Skin epidermis (tissue), 12 donors: ENCODE measurements around the gene DUXB.

Experiments
- H3K27ac ChIP-seq, 21 experiments: fragments of 200-600 bp; sonication (generic) in 11 of 21; one replicate each; pipeline ENCODE4 v1.5.0; 2020; ENCODE audit warnings: mild to moderate bottlenecking in 3 of 21, inconsistent platforms in 2 of 21, moderate library complexity in 2 of 21
- H3K4me3 ChIP-seq, 7 experiments: fragments of 200-600 bp; sonication (generic) in 2 of 7; one replicate each; pipeline ENCODE4 v1.5.0; 2020; ENCODE audit warnings: inconsistent platforms in 2 of 7, mild to moderate bottlenecking in 2 of 7, moderate library complexity in 1 of 7

DUXB gene

DNA sequence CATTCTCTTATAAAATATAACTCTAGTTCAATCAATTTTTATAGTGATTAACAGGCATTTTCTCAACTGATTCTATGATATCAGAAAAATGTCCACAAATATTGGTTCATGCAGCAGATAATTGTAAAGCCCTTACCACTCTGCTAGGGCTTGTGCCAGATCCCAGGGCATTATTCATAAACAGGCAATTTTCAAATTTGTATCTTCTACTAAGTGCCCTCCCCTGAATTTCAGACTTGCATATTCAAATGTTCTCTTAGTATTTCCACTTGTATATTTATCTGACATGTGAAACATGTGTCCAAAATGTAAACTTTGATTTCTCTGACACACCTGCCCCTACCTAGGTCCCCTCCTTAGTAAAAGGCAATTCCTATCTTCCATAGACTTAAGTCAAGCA, 33.8 kb downstream of the DUXB start:
- H3K4me3 ChIP-seq: no peak overlapping the region
- no peak overlapping the region for H3K27ac ChIP-seq

DNA sequence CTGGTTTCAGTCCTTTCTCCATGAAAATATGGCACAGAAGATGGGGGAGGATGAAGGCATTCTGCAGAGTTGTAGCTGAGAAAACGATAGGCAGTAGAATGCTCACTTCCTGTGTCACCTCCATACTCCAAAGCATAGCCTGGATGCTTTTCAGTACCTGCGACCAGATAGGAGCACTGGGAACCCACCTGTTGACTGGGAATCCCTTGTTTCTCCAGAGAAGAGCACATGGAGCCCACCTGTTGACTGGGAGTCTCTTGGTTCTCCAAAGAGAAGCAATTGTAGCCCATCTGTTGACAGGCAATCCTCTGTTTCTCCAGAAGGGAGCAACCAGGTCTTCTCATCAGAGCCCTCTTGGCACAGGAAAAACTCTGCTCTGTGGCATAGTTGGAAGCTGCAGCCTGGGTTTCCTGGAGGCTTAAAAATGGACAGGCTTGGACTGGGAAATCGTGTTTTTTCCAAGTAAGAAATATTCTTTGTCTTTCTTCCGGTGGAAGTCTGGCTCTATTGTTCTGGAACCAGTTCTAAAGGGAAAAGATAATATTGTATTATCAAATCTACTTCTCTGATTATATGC, 40.4 kb downstream of the DUXB start:
- Histone ChIP-seq H3K4me3 (no peak overlapping the region), H3K27ac (no peak overlapping the region)

DNA sequence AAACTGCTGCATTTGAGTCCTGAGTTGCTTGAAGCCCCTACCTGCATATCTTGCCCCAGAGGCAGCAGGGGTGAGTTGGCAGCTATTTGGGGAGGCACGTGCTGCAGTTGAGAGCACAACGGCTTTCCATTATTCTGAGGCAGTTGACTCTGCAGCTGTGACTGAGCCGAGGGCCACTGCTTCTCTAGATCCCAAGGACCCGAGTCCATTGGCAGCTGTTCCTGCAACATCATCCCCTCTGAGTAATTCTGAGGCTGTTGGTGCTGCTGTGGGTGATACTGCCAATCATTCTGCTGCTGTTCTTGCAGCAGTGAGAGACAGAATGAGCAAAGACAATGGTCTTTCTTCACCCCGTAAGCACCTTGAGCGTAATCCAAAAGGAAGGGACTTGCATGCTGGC, 40.9 kb downstream of the DUXB start:
- H3K27ac ChIP-seq: no peak overlapping the region
- H3K4me3 ChIP-seq: no peak overlapping the region

DNA sequence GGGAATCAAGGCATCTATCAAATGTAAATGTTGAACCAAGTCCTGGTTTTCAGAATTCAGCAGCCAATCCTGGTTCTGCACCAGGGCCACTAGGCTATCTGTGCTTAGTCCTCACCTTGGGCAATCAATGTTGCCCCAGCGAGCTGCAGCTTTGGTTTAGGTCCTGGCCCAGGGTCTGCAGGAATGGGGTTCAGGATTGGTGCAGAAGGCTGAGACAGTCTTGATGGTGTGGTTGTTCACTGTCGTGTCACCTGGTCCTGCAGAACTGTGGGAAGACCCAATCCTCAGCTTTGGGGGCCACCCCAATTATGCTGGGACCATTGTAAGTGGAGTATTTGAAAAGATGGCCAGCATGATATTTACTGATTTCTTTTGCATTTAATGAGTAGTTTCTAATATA, 43.1 kb downstream of the DUXB start:
- Histone ChIP-seq H3K27ac (no peak overlapping the region), H3K4me3 (no peak overlapping the region)

DNA sequence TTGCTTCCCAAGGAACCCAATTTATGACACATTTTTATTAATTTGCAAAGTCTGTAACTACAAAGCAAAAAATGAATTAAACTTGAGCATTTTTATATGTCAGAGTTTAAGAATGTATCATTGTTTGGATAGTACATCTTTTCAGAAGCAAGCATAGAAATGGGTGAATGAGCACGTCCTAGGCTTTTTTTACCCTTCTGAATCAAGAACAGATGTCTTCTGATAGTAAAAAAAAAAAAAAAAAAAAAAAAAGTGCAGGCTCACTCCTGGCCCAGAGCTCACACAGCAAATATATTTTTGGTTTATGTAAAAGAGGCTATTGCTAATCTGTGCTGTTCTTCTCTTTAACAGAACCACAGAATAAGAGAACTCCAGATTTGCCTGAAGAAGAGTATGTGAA, 47.3 kb downstream of the DUXB start:
- Histone ChIP-seq H3K27ac (no peak overlapping the region), H3K4me3 (no peak overlapping the region)

DNA sequence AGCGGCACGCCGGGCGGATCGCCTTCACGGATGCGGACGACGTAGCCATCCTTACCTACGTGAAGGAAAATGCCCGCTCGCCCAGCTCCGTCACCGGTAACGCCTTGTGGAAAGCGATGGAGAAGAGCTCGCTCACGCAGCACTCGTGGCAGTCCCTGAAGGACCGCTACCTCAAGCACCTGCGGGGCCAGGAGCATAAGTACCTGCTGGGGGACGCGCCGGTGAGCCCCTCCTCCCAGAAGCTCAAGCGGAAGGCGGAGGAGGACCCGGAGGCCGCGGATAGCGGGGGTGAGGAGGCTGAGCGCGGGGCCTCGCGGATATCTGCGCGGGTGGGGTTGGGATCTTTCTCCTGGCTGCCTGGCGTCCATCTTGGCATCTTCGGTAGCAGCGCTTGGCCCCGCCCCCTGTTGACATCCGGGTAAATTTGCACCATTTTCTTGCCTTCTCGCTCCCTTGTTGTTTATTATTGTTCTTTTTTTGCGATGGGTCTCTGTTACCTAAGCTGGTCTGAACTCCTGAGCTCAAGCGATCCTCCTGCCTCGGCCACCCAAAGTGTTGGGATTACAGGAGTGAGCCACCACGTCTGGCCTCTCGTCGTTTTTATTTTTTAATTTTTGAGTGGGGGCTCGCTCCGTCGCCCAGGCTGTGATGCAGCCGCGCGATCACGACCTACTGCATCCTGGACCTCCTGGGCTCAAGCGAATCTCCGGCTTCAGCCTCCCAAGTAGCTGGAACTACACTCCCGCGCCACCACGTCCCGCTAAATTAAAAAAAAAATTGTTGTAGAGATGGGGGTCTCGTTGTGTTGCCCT, 52.8 kb downstream of the DUXB start:
- Histone ChIP-seq H3K4me3 (peak overlapping the region; percentile 89 to 100 (median 95)), H3K27ac (peak overlapping the region; percentile 61 to 98 (median 95))

DNA sequence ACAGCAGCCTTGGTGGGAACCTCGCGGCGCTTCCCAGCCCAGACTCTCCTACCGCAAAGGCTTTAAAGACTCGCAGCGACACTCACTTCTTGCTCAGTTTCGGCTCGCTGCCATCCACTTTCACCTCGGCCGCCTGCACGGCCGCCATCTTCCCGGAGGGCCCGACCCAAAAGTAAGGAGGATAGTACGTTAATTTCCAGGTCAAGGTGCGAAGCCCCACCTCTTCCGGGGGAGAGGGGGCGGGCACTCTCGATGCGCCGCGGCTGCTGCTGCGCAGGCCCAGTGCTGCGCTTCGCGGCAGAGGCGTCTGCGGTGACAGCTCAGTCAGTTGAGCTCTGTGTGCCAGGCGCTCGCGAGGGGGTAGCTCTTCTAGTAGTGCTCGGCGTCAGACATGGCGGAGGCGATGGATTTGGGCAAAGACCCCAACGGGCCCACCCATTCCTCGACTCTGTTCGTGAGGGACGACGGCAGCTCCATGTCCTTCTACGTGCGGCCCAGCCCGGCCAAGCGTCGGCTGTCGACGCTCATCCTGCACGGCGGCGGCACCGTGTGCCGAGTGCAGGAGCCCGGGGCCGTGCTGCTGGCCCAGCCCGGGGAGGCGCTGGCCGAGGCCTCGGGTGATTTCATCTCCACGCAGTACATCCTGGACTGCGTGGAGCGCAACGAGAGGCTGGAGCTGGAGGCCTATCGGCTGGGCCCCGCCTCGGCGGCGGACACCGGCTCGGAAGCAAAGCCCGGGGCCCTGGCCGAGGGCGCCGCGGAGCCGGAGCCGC, 53.6 kb downstream of the DUXB start, which contains the start of the genes KARS1 and TERF2IP:
TSS of gene KARS1 (minus strand) at position 174 of the 773 bp plus-strand sequence. CDS start at position 148, 26 bp downstream.
TSS of gene TERF2IP (plus strand) at position 282 of the 773 bp plus-strand sequence. CDS start at position 392, 110 bp downstream.
- peak within 1 kb of the TSS; percentile 64 to 98 (median 95) for H3K27ac ChIP-seq
- H3K4me3 ChIP-seq: peak within 1 kb of the TSS; percentile 89 to 100 (median 95)

DNA sequence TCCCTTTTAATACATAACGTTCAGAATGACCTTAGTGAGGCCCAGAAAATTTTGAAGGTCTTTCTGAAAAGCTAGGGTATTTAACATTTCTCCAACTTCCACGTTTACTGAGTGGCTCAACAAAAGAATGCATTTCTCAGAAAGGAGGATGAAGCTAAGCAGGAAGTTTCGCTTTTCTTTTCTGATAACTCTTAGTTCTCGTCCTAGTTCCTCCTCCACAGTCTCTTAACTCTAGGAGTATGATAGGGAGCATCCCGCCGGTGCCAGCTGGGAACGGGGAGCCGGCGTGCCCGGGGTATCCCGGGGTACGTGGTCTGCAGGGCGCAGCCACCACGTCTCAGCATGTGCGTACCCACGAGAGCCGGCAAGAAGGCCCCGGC, 54.2 kb downstream of the DUXB start:
- Histone ChIP-seq H3K4me3 (peak overlapping the region; percentile 89 to 100 (median 95)), H3K27ac (peak overlapping the region; percentile 64 to 98 (median 95))

DNA sequence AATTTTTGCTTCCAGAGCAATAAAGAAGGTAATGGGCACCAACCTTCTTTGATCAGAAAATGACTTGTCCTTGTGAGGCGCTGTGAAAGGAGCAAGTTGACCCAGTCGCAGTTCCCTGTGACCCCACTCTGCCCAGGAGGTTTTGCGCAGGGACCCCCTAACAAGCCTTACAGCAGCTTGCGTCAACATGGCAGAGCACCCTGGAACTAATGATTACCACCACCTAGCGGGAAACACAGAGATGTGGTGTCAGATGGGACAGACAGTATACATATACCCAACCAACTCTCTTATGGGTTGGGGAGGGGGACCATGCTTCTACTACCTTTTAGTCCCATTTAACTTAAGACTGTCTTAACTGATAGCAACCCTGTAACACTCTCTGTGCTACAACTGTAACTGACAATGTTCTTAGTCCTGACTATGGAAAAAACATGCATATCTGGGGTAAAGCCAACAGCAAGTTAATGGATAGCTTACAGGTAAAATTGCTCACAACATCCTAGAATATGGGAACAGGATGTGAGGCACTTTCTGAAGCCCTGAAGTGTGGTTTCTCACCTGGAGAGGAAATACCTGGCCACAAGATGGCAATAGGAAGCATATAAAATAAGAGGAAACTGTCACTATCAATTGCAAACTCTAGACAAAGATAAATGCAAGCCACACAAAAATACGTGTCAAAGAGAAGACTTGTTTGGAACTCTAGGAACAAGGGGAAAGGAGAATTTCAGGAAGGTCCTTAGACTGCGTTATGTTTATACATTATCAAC, 56.8 kb downstream of the DUXB start:
- Histone ChIP-seq H3K4me3 (no peak overlapping the region), H3K27ac (no peak overlapping the region)
